Colonic mucosa (tissue), 4 donors: ENCODE data around the gene CUX1. TPM values are rescaled to one million over a fixed set of nuclear protein-coding genes. Genes with fewer than 3 reads are reported as not detected.

ENCODE experiments used
- DNase-seq: peaks from one replicate; pipeline ENCODE4 v3.0.0-alpha.2; 2020
- H3K27ac ChIP-seq: fragments of 200-600 bp; one replicate; pipeline ENCODE4 v1.8.0; 2021
- H3K27me3 ChIP-seq: fragments of 200-600 bp; one replicate; pipeline ENCODE4 v1.8.0; 2021
- H3K36me3 ChIP-seq: fragments of 200-600 bp; one replicate; pipeline ENCODE4 v1.8.0; 2021
- H3K4me1 ChIP-seq: fragments of 200-600 bp; one replicate; pipeline ENCODE4 v1.8.0; 2021; ENCODE audit warnings: mild to moderate bottlenecking
- H3K4me3 ChIP-seq: fragments of 200-600 bp; one replicate; pipeline ENCODE4 v1.8.0; 2021
- H3K9ac ChIP-seq, 2 donors: one replicate each; pipeline ENCODE4 v1.7.0; 2013; ENCODE audit warnings: control low read depth in 2 of 2, low read depth in 2 of 2, low read length in 2 of 2
- H3K9me3 ChIP-seq: fragments of 200-600 bp; one replicate; pipeline ENCODE4 v1.8.0; 2021
- intact Hi-C: fragments of 100-400 bp; cut with DNase I; formaldehyde crosslinking; loops from one replicate; pipeline ENCODE4 v1.14.1; 2022
- total RNA-seq, 2 donors: library from RNA; stranded (reverse); fragmentation: NEBNext Ultra II Directional in 1 of 2; extraction: Animal tissue kit (Norgen Biotek cat#: 25700) in 1 of 2; gene quantifications; one replicate each; pipeline ENCODE4 v1.2.1, GENCODE V29; 2021
- TF ChIP-seq, protein P1 (sequence below): fragments of 200-600 bp; IDR thresholded peaks from one replicate; pipeline ENCODE4 v1.8.0; 2022; ENCODE audit warnings: antibody characterized with exemption, mild to moderate bottlenecking
- donor health status: healthy.
- donor health status: DM: no; HTN: no; CAD: no.
- donor health status: DM: no; HTN: no; CAD: no.

Gene CUX1
- total RNA-seq, 2 donors from 2014 or later, result 68.5 to 97.5 TPM

DNA sequence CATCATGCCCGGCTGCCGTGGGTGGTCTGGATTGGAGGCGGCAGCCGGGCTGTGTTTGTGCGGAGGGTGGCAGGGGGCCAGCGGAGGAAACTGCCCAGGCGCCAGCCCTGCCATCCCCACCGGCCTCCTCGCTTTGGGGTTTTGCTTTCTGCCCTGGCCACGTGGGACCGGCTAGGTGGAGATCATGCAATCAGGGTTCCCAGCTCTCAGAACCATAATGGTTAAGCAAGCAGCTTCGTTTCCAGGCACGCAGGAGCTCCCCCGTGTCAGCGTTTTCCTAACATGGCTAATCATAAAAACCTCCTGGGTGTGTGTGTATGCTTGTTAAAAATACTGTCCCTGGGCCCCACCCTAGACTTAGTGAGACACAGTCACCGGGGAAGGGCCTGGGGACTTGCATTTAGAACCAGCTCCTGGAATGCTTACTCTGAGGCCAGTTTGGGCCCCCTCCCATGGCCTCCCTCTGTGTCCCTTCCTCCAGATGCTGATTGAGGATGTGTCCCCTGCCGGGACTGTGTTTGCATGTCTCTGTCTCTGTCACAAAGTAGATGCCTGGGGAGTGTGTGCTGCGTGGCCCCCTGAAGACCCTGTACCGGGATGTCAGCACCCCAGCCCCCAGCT lies 119.3 kb downstream of the CUX1 start:
- Histone ChIP-seq H3K27ac (peak overlapping the region; percentile 65), H3K4me1 (peaks cover 12% of the 10 kb centered on the region), H3K27me3 (no peaks in the 10 kb centered on the region), H3K9me3 (no peaks in the 10 kb centered on the region), H3K4me3 (no peak overlapping the region), H3K36me3 (no peaks in the 10 kb centered on the region), H3K9ac (peak overlapping the region; percentile 50 to 60)
- intact Hi-C loops, result no loop called here
- DNase-seq, result peak; percentile 77
- TF ChIP-seq, protein P1, sequence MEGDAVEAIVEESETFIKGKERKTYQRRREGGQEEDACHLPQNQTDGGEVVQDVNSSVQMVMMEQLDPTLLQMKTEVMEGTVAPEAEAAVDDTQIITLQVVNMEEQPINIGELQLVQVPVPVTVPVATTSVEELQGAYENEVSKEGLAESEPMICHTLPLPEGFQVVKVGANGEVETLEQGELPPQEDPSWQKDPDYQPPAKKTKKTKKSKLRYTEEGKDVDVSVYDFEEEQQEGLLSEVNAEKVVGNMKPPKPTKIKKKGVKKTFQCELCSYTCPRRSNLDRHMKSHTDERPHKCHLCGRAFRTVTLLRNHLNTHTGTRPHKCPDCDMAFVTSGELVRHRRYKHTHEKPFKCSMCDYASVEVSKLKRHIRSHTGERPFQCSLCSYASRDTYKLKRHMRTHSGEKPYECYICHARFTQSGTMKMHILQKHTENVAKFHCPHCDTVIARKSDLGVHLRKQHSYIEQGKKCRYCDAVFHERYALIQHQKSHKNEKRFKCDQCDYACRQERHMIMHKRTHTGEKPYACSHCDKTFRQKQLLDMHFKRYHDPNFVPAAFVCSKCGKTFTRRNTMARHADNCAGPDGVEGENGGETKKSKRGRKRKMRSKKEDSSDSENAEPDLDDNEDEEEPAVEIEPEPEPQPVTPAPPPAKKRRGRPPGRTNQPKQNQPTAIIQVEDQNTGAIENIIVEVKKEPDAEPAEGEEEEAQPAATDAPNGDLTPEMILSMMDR, result no peak

DNA sequence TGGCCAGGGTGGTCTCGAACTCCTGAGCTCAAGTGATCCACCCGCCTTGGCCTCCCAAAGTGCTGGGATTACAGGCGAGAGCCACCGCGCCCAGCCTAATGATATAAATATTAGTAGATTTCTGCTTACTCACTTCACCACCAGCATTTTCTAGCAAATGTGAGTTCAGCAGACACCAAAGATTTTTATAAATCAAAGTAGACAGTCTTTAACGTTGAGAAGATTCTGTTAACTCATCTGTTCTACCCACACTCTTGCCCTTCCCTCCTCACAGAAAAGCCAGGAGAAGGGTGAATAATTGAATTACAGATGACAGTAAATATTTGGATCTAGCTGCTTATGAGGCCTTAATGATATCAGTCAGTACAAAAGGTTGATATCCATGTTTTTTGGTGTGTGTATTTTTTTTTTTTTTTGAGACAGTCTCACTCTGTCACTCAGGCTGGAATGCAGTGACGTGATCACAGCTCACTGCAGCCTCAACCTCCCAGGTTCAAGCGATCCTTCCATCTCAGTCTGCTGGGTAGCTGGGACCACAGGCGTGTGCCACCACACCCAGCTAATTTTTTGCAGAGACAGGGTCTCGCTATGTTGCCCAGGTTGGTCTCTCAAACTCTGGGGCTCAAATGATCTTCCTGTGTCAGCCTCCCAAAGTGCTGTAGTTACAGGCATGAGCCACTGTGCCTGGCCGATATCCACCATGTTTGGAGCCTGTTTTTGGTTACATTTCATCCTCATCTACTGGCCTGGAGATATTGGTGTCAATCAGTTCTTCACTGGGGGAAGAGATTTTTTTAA lies 120.5 kb downstream of the CUX1 start:
- DNase-seq, result no peak
- no peaks in the 10 kb centered on the region for H3K36me3 ChIP-seq
- intact Hi-C loops, result no loop called here
- no peak overlapping the region for H3K4me3 ChIP-seq
- TF ChIP-seq, protein P1, result no peak
- H3K27me3 ChIP-seq, result no peaks in the 10 kb centered on the region
- H3K9ac ChIP-seq, result no peak overlapping the region
- H3K4me1 ChIP-seq, result peaks cover 18% of the 10 kb centered on the region
- no peaks in the 10 kb centered on the region for H3K9me3 ChIP-seq
- no peak overlapping the region for H3K27ac ChIP-seq

DNA sequence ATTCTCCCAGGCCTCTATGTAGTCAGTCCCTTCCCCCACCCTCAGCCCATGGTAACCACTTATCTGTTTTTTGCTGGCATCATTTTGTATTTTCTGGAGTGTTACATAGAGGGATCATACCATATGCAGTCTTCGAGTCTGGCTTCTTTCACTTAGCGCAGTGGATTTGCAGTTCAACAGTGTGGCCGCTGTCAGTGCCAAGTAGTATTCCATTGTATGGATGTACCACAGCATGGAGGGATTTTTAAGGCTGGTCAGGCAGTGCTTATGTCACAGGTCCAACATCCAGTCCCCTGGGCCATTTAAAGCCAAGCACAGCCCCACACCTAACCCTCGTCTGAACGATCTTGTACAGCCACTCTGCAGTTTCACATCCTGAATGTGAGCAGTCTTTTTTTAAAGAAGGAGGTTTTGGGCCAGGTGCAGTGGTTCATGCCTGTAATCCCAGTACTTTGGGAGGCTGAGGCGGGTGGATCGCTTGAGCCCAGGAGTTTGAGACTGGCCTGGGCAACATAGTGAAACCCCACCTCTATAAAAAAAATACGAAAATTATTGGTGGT lies 121.8 kb downstream of the CUX1 start:
- Histone ChIP-seq H3K27me3 (no peaks in the 10 kb centered on the region), H3K9me3 (no peaks in the 10 kb centered on the region), H3K4me1 (peaks cover 18% of the 10 kb centered on the region), H3K4me3 (no peak overlapping the region), H3K9ac (no peak overlapping the region), H3K27ac (no peak overlapping the region), H3K36me3 (no peaks in the 10 kb centered on the region)
- DNase-seq, result no peak
- TF ChIP-seq, protein P1, result no peak
- intact Hi-C loops, result no loop called here

DNA sequence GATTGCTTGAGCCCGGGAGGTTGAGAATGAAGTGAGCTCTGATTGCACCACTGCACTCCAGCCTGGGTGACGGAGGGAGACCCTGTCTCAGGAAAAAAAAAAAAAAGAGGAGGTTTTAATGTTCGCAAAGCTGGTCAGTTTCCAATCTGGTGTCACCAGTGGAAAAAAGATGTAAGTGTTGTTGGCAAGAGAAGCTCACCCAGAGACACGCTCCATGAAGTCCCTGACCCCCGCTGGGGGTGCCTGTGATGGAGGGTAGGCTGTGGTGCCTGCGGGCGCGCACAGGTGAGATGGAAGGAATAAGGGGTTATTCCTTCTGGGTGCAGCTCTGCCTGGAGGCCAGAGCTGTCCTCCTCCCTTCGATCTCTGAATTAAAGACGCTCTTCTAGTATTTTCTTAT lies 122.7 kb downstream of the CUX1 start:
- Histone ChIP-seq H3K27ac (peak overlapping the region; percentile 79), H3K4me1 (peaks cover 18% of the 10 kb centered on the region)

DNA sequence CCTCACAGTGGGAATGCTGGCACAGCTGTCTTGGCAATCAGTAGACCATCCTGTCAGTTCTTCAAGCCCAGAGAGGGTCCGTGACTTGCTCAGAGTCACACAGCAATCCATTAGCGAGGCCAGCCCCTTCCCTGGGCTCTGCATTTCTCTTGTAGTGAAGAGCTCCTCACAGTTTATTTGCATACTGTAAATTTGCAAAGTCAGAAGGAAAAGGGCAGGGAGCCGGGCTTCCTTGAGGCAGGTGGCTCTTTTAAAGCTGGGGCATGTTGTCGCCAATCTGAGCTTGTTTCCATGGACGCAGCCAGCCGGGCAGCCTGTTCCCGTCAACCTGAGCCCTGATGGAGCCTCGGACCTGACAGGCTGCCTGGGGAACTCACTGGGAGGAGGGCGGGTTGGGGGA lies 123.4 kb downstream of the CUX1 start:
- H3K36me3 ChIP-seq, result no peaks in the 10 kb centered on the region
- no peaks in the 10 kb centered on the region for H3K9me3 ChIP-seq
- peak overlapping the region in 1 of 2 donors; percentile 62 for H3K9ac ChIP-seq
- H3K27me3 ChIP-seq, result no peaks in the 10 kb centered on the region
- no peak overlapping the region for H3K4me3 ChIP-seq
- peak overlapping the region; percentile 79 for H3K27ac ChIP-seq
- peaks cover 12% of the 10 kb centered on the region for H3K4me1 ChIP-seq
- TF ChIP-seq, protein P1, result no peak
- peak; percentile 65 for DNase-seq
- intact Hi-C loops, result no loop called here

More for the DNA sequence above, 122.7 kb downstream of the CUX1 start:
- no peaks in the 10 kb centered on the region for H3K36me3 ChIP-seq
- H3K9ac ChIP-seq, result no peak overlapping the region
- H3K4me3 ChIP-seq, result no peak overlapping the region
- no peaks in the 10 kb centered on the region for H3K9me3 ChIP-seq
- TF ChIP-seq, protein P1, result no peak
- no peak for DNase-seq
- H3K27me3 ChIP-seq, result no peaks in the 10 kb centered on the region
- intact Hi-C loops, result no loop called here
